Testis (tissue), 3 donors: ENCODE results near the gene TMEM114. TPM values are rescaled to one million over a fixed set of nuclear protein-coding genes. Genes with fewer than 3 reads are reported as not detected.

Source experiments
- DNase-seq: peaks from one replicate; pipeline ENCODE4 v3.0.0-alpha.2; 2019
- H3K27ac ChIP-seq, 2 donors: fragments of 200-600 bp; sonication (generic); one replicate each; pipeline ENCODE4 v1.5.1; 2019
- H3K27me3 ChIP-seq: fragments of 200-600 bp; sonication (generic); one replicate; pipeline ENCODE4 v1.5.1; 2019
- H3K36me3 ChIP-seq: fragments of 200-600 bp; sonication (generic); one replicate; pipeline ENCODE4 v1.5.1; 2017; ENCODE audit warnings: low read depth; ENCODE audit errors: missing control alignments
- H3K4me1 ChIP-seq: fragments of 200-600 bp; sonication (generic); one replicate; pipeline ENCODE4 v1.5.1; 2019
- H3K4me3 ChIP-seq, 2 donors: fragments of 200-600 bp; sonication (generic); one replicate each; pipeline ENCODE4 v1.5.1; 2017 to 2019
- H3K9me3 ChIP-seq: fragments of 200-600 bp; sonication (generic); one replicate; pipeline ENCODE4 v1.5.1; 2017
- CTCF ChIP-seq, 3 experiments: fragments of 450-650 bp in 2 of 3; fragments of 200-600 bp in 1 of 3; sonication (generic) in 1 of 3; IDR thresholded peaks; one replicate each; pipeline ENCODE4 v1.5.1; 2016 to 2019; ENCODE audit warnings: antibody characterized with exemption in 3 of 3, mild to moderate bottlenecking in 2 of 3, moderate library complexity in 1 of 3
- POLR2A ChIP-seq: fragments of 450-650 bp; IDR thresholded peaks from one replicate; pipeline ENCODE4 v1.6.1; 2017; ENCODE audit warnings: antibody characterized with exemption, mild to moderate bottlenecking, moderate library complexity
- WGBS, 2 donors: methylation state at CpG; one replicate each; pipeline ENCODE4 v1.1.5; 2018; 5-methylcytosine and 5-hydroxymethylcytosine counted together
- intact Hi-C: fragments of 100-400 bp; cut with DNase I; formaldehyde crosslinking; loops from one replicate; pipeline ENCODE4 v1.15.1; 2023; ENCODE audit warnings: low total_unique reads
- polyA plus RNA-seq: library from polyadenylated mRNA; stranded (reverse); fragments of 350-450 nt; fragmentation: Illumina TruSeq; extraction: RNeasy Lipid Tissue Mini Kit (QIAGEN cat#74804); gene quantifications from one replicate; pipeline ENCODE4 v1.2.3, GENCODE V29; 2014; ENCODE audit warnings: low read depth, low replicate concordance; ENCODE audit not compliant: insufficient read depth
- total RNA-seq, 2 donors: library from RNA; depleted of rRNA; stranded (reverse); fragments of >200 nt; gene quantifications; one replicate each; pipeline ENCODE4 v1.2.3, GENCODE V29; 2016

Gene TMEM114
- total and polyA plus RNA-seq, 3 donors from 2014 or later = not detected

GRCh38 chr16:8550728-8551387 lies 39.5 kb downstream of the TMEM114 start:
- WGBS, 2 donors = 80 to 86% methylated on average over 9 of the region's 9 CpGs
- intact Hi-C loops = no loop called here
- TF ChIP-seq CTCF (IDR thresholded peaks at IDR 0.05) = no peak
- no peak for TF ChIP-seq POLR2A

GRCh38 chr16:8549843-8550412 lies 40.4 kb downstream of the TMEM114 start:
- intact Hi-C loops = no loop called here
- TF ChIP-seq POLR2A = no peak
- no peak for TF ChIP-seq CTCF (IDR thresholded peaks at IDR 0.05)
- 80 to 86% methylated on average over 8 of the region's 8 CpGs for WGBS, 2 donors

More at GRCh38 chr16:8550728-8551387, 39.5 kb downstream of the TMEM114 start:
- Histone ChIP-seq H3K27me3 (no peaks in the 10 kb centered on the region), H3K4me1 (no peaks in the 10 kb centered on the region), H3K36me3 (no peaks in the 10 kb centered on the region), H3K4me3 (no peak overlapping the region), H3K9me3 (no peaks in the 10 kb centered on the region), H3K27ac (no peak overlapping the region)
- DNase-seq = no peak

GRCh38 chr16:8548166-8548565 lies 42.1 kb downstream of the TMEM114 start:
- 39 to 48% methylated on average over 3 of the region's 3 CpGs for WGBS, 2 donors
- no peaks in the 10 kb centered on the region for H3K36me3 ChIP-seq
- H3K27ac ChIP-seq = no peak overlapping the region
- no peak overlapping the region for H3K4me3 ChIP-seq
- H3K27me3 ChIP-seq = no peaks in the 10 kb centered on the region
- intact Hi-C loops = no loop called here
- TF ChIP-seq CTCF (IDR thresholded peaks at IDR 0.05) = no peak
- TF ChIP-seq POLR2A = no peak
- no peak for DNase-seq
- H3K9me3 ChIP-seq = no peaks in the 10 kb centered on the region
- no peaks in the 10 kb centered on the region for H3K4me1 ChIP-seq

More at GRCh38 chr16:8549843-8550412, 40.4 kb downstream of the TMEM114 start:
- Histone ChIP-seq H3K4me1 (no peaks in the 10 kb centered on the region), H3K4me3 (no peak overlapping the region), H3K27me3 (no peaks in the 10 kb centered on the region), H3K27ac (no peak overlapping the region), H3K36me3 (no peaks in the 10 kb centered on the region), H3K9me3 (no peaks in the 10 kb centered on the region)
- DNase-seq = no peak

GRCh38 chr16:8547762-8548161 lies 42.5 kb downstream of the TMEM114 start:
- no peaks in the 10 kb centered on the region for H3K9me3 ChIP-seq
- no peak for DNase-seq

More at GRCh38 chr16:8547762-8548161, 42.5 kb downstream of the TMEM114 start:
- Histone ChIP-seq H3K27me3 (no peaks in the 10 kb centered on the region), H3K4me3 (no peak overlapping the region), H3K27ac (no peak overlapping the region), H3K36me3 (no peaks in the 10 kb centered on the region), H3K4me1 (no peaks in the 10 kb centered on the region)
- 56 to 67% methylated on average over 8 of the region's 8 CpGs for whole genome bisulfite sequencing, 2 donors
- intact Hi-C loops = no loop called here
- TF ChIP-seq POLR2A (no peak), CTCF (IDR thresholded peaks at IDR 0.05) (no peak)
